Choroid plexus epithelial cell (primary cell): Measurements from ENCODE around the gene IKZF3.
"Not testable (repeated sequence)": the region's sequence is repeated elsewhere in the genome, so short reads cannot be mapped to it uniquely, and the experiment has no call there.

ENCODE experiments used
- DNase-seq: peaks from one replicate; pipeline ENCODE4 v3.0.0-alpha.2; 2010; ENCODE audit warnings: low read depth
- H3K4me3 ChIP-seq: 2 replicates; pipeline ENCODE4 v1.5.1; 2011; ENCODE audit warnings: low read depth, mild to moderate bottlenecking, control low read depth, low read length, moderate library complexity
- CTCF ChIP-seq: conservative IDR thresholded peaks from 2 replicates; pipeline ENCODE4 v1.5.1; 2011; ENCODE audit warnings: low read depth, mild to moderate bottlenecking, control low read depth, inconsistent platforms, low read length, moderate library complexity

IKZF3 gene

DNA sequence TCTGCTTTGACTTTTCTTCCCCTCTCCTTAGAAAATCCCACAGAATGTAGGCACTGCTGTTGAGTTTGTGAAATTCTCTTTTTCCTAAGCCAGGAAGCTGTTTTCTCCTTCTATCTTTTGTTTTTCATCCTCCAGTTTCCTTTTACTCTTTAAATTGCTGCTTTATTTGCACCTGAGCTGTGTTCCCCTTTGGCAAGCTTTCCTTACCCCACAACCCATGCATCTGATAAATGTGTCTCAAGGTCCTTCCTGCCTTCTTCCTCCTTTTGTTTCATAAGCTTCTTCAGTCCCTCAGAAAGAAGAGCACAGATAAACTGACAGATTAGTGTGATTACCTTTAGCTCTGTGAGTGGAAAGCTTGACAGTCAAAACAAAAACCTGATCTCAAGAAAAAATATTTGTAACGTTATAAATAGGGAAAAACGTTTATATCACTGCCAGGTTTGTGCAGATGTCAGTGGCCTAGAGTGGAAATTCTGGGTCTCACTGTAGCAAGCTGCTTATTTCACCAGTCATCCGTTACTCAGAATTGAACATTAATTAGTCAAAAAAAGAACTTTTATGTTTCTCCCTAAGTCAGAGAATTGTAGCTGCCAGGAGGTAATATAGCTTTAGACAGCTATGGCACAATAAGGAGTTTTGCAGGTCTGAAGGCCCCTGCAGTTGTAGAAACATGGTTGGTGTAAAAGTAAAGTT, 30.7 kb upstream of the IKZF3 start:
- no peak for TF ChIP-seq CTCF
- no peak overlapping the region for H3K4me3 ChIP-seq
- no peak for DNase-seq

DNA sequence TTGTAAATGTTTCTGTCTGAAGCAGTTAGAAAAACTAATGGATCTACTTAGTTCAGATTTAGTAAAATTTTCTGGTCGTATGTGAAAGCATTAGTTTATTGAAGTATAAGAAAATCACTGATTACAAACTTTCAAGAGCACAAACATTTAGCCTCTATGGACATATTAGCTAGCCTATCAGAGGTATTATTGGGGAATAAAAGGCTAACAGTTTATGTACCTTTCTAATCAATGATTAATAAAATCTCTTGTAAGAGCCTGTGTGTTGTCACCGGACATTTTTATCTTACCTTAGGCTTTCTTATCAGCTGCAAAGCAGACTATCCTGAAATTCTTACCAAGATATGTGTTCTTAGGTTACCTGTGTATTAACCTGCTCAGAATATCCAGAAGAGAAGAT, 25.1 kb upstream of the IKZF3 start:
- H3K4me3 ChIP-seq, result no peak overlapping the region
- DNase-seq, result no peak
- TF ChIP-seq CTCF, result no peak

GRCh38 chr17:39887078-39887477, 23.0 kb upstream of the IKZF3 start:
- H3K4me3 ChIP-seq, result no peak overlapping the region
- no peak for DNase-seq
- TF ChIP-seq CTCF, result no peak

- not testable (repeated sequence) for H3K4me3 ChIP-seq, DNase-seq
Measured at GRCh38 chr17:39886102-39886501, 22.0 kb upstream of the IKZF3 start.

DNA sequence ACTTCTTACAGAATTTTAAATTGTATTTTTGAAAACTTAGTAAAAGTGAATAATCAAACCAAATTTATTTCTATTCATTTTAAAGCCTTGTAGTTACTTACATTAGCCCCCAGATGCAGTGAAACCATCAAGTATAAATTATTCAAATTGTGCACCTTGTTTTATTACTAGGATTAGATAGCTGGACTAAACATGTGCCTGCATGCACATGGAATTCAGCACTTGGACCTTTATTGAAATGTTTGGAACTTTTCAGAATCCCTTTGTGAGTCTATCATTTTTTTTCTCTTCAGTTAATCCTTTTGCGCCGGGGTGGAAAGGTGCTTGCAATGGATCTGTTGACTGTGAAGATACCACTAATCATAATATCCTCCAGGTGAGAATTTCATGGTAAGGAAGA, 8.6 kb upstream of the IKZF3 start:
- H3K4me3 ChIP-seq, result no peak overlapping the region
- no peak for TF ChIP-seq CTCF
- no peak for DNase-seq

GRCh38 chr17:39871801-39872200, 7.7 kb upstream of the IKZF3 start:
- no peak overlapping the region for H3K4me3 ChIP-seq
- DNase-seq, result no peak
- TF ChIP-seq CTCF, result no peak

DNA sequence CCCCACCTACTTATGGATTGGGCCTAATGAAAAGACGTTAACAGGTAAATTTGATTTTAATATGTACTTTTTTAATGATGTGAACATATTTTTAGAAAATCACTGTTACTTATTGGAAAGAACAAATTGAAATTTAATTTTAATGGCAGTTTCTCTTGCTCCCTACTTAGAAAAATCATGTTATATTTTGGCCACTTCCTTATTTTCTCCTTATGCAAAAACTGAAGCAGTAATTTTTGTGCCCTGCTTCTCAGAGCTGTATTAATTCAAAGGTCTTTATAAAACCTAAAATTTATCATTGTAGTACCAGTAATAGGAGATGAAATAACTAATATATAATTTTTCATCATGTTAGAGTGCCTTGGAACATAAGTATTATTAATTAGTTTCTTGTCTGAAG, 6.7 kb upstream of the IKZF3 start:
- DNase-seq, result no peak
- no peak for TF ChIP-seq CTCF
- H3K4me3 ChIP-seq, result no peak overlapping the region
